HG02938 (cell line): Measurements from ENCODE around the gene DLG2.

Source experiments
- ATAC-seq: cut with Tn5 transposase; IDR thresholded peaks from one replicate; pipeline ENCODE4 v1.9.1; 2021; ENCODE audit warnings: mild to moderate bottlenecking, moderate library complexity; ENCODE audit not compliant: unreplicated experiment

The DLG2 gene

GRCh38 chr11:84089072-84090057, 1537.8 kb downstream of the DLG2 start:
- no peak for ATAC-seq

DNA sequence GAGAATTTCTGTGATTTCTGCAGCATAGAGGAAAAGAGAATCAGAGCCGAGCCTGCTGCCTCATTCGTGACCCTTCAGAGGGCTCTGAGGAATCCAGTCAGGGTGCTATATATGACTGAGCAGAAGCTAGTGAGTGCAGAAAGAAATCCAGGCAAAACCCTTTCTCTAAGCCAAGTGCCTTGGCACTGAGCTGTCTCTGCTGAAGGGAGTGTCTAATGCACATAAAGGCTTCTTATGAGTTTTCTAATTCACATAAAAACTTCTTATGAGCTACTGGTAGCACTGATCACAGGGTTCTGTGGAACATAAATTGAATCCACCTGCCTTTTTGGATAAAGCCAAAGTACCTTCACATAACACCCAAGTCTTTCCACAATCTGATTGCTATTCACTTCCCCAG, 1555.3 kb downstream of the DLG2 start:
- ATAC-seq: no peak

- no peak for ATAC-seq
Measured at GRCh38 chr11:84069048-84069447, 1558.1 kb downstream of the DLG2 start.

GRCh38 chr11:84061726-84062125, 1565.4 kb downstream of the DLG2 start:
- ATAC-seq: no peak

DNA sequence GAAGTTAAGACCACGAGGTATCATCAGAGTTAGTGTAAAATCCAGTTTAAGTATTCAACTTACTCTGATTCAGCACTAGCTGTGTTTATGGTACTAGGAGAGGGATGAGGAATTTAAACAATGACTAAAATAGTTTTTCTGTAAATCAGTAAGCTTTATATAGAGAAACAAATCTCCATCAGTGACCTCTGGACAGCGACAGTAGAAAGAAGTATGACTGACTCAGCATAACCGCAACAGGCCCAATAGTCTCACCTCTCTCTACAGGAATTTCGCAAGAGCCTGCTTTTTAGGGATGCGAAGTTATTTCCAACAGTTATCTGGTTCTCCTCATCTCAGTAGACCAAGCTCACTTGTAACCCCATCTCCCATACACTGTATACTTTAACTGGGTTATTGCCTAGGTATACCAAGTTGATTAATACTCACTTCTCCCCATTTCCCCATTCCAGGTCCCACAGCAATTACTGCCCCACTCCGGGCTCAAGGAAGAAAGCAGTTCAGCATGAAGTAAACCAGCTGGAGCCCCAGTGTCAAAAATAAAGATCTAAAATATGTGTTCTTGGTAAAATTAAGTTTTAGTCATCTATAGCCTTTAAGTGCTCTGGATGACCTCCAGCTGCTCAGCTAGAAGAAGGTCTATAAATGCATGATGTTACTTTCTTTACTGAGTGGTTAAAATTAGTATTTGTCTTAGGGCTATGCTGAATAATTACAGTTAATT, 1570.3 kb downstream of the DLG2 start:
- ATAC-seq: no peak

- ATAC-seq: no peak
Measured at GRCh38 chr11:84045146-84045545, 1582.0 kb downstream of the DLG2 start.

- no peak for ATAC-seq
Measured at GRCh38 chr11:84044706-84045105, 1582.4 kb downstream of the DLG2 start.

DNA sequence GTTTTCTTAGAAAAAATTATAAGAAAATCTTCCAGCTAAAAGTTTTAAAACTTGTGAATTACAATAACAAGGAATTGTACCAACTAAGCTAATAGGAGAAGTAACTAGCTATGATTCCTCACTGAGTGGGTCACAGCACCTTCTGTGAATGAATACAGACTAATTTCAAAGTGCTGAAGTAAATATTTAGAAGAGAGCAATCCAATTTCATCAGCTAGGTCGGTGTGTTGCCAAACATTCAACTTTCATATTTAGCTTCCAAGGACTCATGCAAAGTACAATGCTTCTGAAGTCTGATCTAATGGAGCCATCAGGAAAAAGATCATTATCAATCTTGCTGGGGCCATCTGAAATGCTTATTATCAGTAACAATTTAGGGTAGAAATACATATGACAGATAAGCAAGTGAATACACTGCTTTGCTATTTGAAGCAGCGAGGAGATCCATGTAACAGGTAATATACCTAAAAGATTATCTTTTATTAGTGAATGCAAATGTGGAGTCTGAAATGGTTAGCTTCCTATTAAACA, 1590.4 kb downstream of the DLG2 start:
- no peak for ATAC-seq

DNA sequence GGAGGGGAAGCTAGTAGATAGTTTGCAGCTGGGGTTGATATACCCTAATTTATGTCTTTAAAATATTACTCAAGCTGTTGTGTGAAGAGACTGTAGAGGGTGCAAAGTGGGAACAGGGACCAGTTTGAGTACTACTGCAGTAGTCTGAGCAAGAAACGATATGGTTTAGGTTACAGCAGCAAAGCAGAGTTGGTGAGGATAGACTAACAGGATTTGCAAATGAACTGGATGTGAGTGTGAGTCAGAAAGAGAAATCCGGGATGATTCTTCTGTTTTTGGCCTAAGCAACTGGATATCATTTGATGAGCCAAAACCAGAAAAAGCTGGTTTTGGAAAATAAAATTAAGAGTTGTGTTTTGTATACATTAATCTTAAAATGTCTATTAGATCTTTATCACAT, 1591.5 kb downstream of the DLG2 start:
- no peak for ATAC-seq

- no peak for ATAC-seq
Measured at GRCh38 chr11:84034484-84034883, 1592.7 kb downstream of the DLG2 start.

GRCh38 chr11:84024266-84024665, 1602.9 kb downstream of the DLG2 start:
- no peak for ATAC-seq

DNA sequence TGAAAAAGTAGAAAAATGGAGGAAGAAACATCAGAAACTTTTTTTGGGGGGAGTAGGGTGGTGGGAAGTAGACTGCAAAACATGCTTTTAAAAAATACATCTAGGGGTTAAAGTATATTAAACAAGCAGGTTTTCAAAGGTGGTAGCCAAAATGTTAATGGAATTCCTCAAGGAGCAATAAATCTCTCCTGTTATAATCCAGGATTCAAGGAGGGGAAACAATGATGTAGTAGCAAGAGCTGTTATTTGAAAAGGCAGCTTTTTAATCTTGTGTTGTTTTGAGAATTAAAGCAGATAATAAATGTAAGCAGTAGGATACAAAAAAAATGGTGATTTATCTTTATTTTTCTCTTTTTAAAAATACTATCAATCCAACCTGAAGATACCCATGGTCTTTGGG, 1604.4 kb downstream of the DLG2 start:
- no peak for ATAC-seq

- no peak for ATAC-seq
Measured at GRCh38 chr11:84022201-84022600, 1604.9 kb downstream of the DLG2 start.

GRCh38 chr11:84021291-84021690, 1605.9 kb downstream of the DLG2 start:
- ATAC-seq: no peak

GRCh38 chr11:84019571-84020194, 1607.5 kb downstream of the DLG2 start:
- no peak for ATAC-seq

DNA sequence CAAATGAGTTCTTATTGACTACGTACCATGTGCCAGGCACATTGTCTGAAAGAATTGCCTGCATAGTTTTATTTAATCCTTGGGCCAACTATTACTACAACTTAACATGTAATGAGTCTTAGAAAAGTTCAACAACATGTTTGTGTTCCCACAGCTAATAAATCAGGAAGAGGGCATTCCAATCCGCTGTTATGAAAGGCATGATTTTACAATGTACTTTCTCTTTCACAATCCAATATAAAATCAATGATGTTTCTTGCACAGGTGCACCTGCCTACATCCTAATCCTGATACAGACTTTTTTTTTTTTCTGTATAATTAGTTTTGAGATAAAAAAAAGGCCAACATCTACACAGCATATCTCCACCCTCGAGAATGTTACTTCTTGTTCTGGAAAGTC, 1612.6 kb downstream of the DLG2 start:
- ATAC-seq: no peak

GRCh38 chr11:84012171-84012826, 1614.8 kb downstream of the DLG2 start:
- ATAC-seq: no peak

- no peak for ATAC-seq
Measured at GRCh38 chr11:84003181-84003580, 1624.0 kb downstream of the DLG2 start.

- no peak for ATAC-seq
Measured at GRCh38 chr11:83998921-83999320, 1628.2 kb downstream of the DLG2 start.

GRCh38 chr11:83990160-83990733, 1636.9 kb downstream of the DLG2 start:
- no peak for ATAC-seq
